ENCODE data around the gene GRIK4.
A peak's percentile ranks its signal among the peaks of the same experiment; 100 is the strongest.
"Not testable (repeated sequence)": the region's sequence is repeated elsewhere in the genome, so short reads cannot be mapped to it uniquely, and the experiment has no call there.

The GRIK4 gene

GRCh38 chr11:121018746-121019145 is 507.2 kb downstream of the GRIK4 start:
- no peak overlapping the region for H3K4me3 ChIP-seq (ENCODE audit: low read depth, low read length)
- no peak for DNase-seq (ENCODE audit: low read depth)
- no peak for TF ChIP-seq CTCF (IDR thresholded peaks at IDR 0.05; ENCODE audit: insufficient read depth, low read depth, low read length, missing control alignments)

- not testable (repeated sequence) for DNase-seq (ENCODE audit: low read depth); H3K4me3 ChIP-seq (ENCODE audit: low read depth, low read length)
Observed at GRCh38 chr11:121021718-121022117, 510.2 kb downstream of the GRIK4 start.

GRCh38 chr11:121023848-121024751 is 512.6 kb downstream of the GRIK4 start, which contains the start of gene TBCEL:
TSS of gene TBCEL (plus strand) at chr11:121024102. CDS start at chr11:121045691, 21,589 bp downstream.
- peak within 1 kb of the TSS; percentile 61 for H3K4me3 ChIP-seq (ENCODE audit: low read depth, low read length)
- TF ChIP-seq CTCF (IDR thresholded peaks at IDR 0.05; ENCODE audit: insufficient read depth, low read depth, low read length, missing control alignments) = no peak
- DNase-seq (ENCODE audit: low read depth) = peak; percentile 93

GRCh38 chr11:121024989-121025388 is 513.4 kb downstream of the GRIK4 start:
- peak; percentile 14 for DNase-seq (ENCODE audit: low read depth)
- no peak for TF ChIP-seq CTCF (IDR thresholded peaks at IDR 0.05; ENCODE audit: insufficient read depth, low read depth, low read length, missing control alignments)

GRCh38 chr11:121029153-121029552 is 517.6 kb downstream of the GRIK4 start:
- H3K4me3 ChIP-seq (ENCODE audit: low read depth, low read length) = no peak overlapping the region
- TF ChIP-seq CTCF (IDR thresholded peaks at IDR 0.05; ENCODE audit: insufficient read depth, low read depth, low read length, missing control alignments) = no peak
- no peak for DNase-seq (ENCODE audit: low read depth)

More at GRCh38 chr11:121024989-121025388, 513.4 kb downstream of the GRIK4 start:
- H3K4me3 ChIP-seq (ENCODE audit: low read depth, low read length) = peak overlapping the region; percentile 61

- no peak for TF ChIP-seq CTCF (IDR thresholded peaks at IDR 0.05; ENCODE audit: insufficient read depth, low read depth, low read length, missing control alignments)
- no peak for DNase-seq (ENCODE audit: low read depth)
- H3K4me3 ChIP-seq (ENCODE audit: low read depth, low read length) = no peak overlapping the region
Observed at GRCh38 chr11:121029813-121030445, 518.4 kb downstream of the GRIK4 start.

- no peak for DNase-seq (ENCODE audit: low read depth)
- TF ChIP-seq CTCF (IDR thresholded peaks at IDR 0.05; ENCODE audit: insufficient read depth, low read depth, low read length, missing control alignments) = no peak
- no peak overlapping the region for H3K4me3 ChIP-seq (ENCODE audit: low read depth, low read length)
Observed at GRCh38 chr11:121031167-121031566, 519.6 kb downstream of the GRIK4 start.

- not testable (repeated sequence) for H3K4me3 ChIP-seq (ENCODE audit: low read depth, low read length); DNase-seq (ENCODE audit: low read depth)
Observed at GRCh38 chr11:121031648-121032047, 520.1 kb downstream of the GRIK4 start.

All from GM12865 (cell line).